Hepatocyte (in vitro differentiated cells): ENCODE data around the gene IAH1.

Experiments
- EZH2 ChIP-seq: fragments of 200-600 bp; sonication (generic); IDR thresholded peaks from 2 replicates; pipeline ENCODE4 v1.6.1; 2016; ENCODE audit warnings: antibody characterized with exemption, mild to moderate bottlenecking, borderline replicate concordance
- TF ChIP-seq, protein P1 (sequence below): fragments of 200-600 bp; sonication (generic); IDR thresholded peaks from 2 replicates; pipeline ENCODE4 v1.5.1; 2016; ENCODE audit warnings: antibody characterized with exemption, mild to moderate bottlenecking; ENCODE audit not compliant: poor library complexity

GRCh38 chr2:9490789-9491188 lies 16.4 kb downstream of the IAH1 start:
- TF ChIP-seq, protein P1, sequence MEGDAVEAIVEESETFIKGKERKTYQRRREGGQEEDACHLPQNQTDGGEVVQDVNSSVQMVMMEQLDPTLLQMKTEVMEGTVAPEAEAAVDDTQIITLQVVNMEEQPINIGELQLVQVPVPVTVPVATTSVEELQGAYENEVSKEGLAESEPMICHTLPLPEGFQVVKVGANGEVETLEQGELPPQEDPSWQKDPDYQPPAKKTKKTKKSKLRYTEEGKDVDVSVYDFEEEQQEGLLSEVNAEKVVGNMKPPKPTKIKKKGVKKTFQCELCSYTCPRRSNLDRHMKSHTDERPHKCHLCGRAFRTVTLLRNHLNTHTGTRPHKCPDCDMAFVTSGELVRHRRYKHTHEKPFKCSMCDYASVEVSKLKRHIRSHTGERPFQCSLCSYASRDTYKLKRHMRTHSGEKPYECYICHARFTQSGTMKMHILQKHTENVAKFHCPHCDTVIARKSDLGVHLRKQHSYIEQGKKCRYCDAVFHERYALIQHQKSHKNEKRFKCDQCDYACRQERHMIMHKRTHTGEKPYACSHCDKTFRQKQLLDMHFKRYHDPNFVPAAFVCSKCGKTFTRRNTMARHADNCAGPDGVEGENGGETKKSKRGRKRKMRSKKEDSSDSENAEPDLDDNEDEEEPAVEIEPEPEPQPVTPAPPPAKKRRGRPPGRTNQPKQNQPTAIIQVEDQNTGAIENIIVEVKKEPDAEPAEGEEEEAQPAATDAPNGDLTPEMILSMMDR = no peak
- TF ChIP-seq EZH2 = no peak
